Pulmonary artery endothelial cell (primary cell): ENCODE measurements around the gene CCNJL. TPM values are rescaled to one million over a fixed set of nuclear protein-coding genes. Genes with fewer than 3 reads are reported as not detected.
"Not testable (repeated sequence)": the region's sequence is repeated elsewhere in the genome, so short reads cannot be mapped to it uniquely, and the experiment has no call there.

Source experiments
- DNase-seq: peaks from one replicate; pipeline ENCODE4 v3.0.0-alpha.2; 2011; ENCODE audit warnings: low read depth, low spot score
- total RNA-seq: library from RNA; depleted of rRNA; stranded (reverse); fragments of >200 nt; gene quantifications from 2 replicates; pipeline ENCODE4 v1.2.3, GENCODE V29; 2014

Gene CCNJL
- total RNA-seq, 1 donor from 2014 or later, result 2.7 TPM

- no peak for DNase-seq
These were observed 50.0 kb downstream of the CCNJL start for GRCh38 chr5:160262151-160263074.

GRCh38 chr5:160260881-160261815 is 51.2 kb downstream of the CCNJL start:
- peak; percentile 20 for DNase-seq

- no peak for DNase-seq
These were observed 52.2 kb downstream of the CCNJL start for GRCh38 chr5:160260006-160260775.

GRCh38 chr5:160259341-160259740 is 53.0 kb downstream of the CCNJL start:
- no peak for DNase-seq

GRCh38 chr5:160254706-160255105 is 57.7 kb downstream of the CCNJL start:
- no peak for DNase-seq

- no peak for DNase-seq
These were observed 58.9 kb downstream of the CCNJL start for GRCh38 chr5:160253441-160253840.

- no peak for DNase-seq
These were observed 59.4 kb downstream of the CCNJL start for GRCh38 chr5:160252916-160253315.

- DNase-seq, result no peak
These were observed 60.8 kb downstream of the CCNJL start for GRCh38 chr5:160251406-160252155.

GRCh38 chr5:160250826-160251225 is 61.5 kb downstream of the CCNJL start:
- DNase-seq, result no peak

GRCh38 chr5:160250226-160250625 is 62.1 kb downstream of the CCNJL start:
- no peak for DNase-seq

GRCh38 chr5:160249570-160249969 is 62.8 kb downstream of the CCNJL start:
- DNase-seq, result not testable (repeated sequence)

GRCh38 chr5:160245506-160246086 is 66.8 kb downstream of the CCNJL start:
- no peak for DNase-seq

GRCh38 chr5:160242145-160242544 is 70.2 kb downstream of the CCNJL start:
- no peak for DNase-seq

GRCh38 chr5:160240350-160240749 is 72.0 kb downstream of the CCNJL start:
- no peak for DNase-seq

- DNase-seq, result no peak
These were observed 74.7 kb downstream of the CCNJL start for GRCh38 chr5:160237571-160238093.

GRCh38 chr5:160235731-160236130 is 76.6 kb downstream of the CCNJL start:
- no peak for DNase-seq

- no peak for DNase-seq
These were observed 79.1 kb downstream of the CCNJL start for GRCh38 chr5:160233215-160233614.

- DNase-seq, result no peak
These were observed 80.5 kb downstream of the CCNJL start for GRCh38 chr5:160231783-160232342.

GRCh38 chr5:160230686-160231527 is 81.5 kb downstream of the CCNJL start:
- DNase-seq, result no peak
